ENCODE measurements around the gene CCDC122. TPM values are rescaled to one million over a fixed set of nuclear protein-coding genes. Genes with fewer than 3 reads are reported as not detected.

CCDC122 gene
- total and polyA plus RNA-seq, 2 of the 8 experiments (the other 6 are each of a cell fraction or from before 2014, with no cell fraction given): 2.9 to 5.8 TPM

- TF ChIP-seq CHD7 (IDR thresholded peaks at IDR 0.05; ENCODE audit: insufficient replicate concordance, low read length): no peak
- no peak for TF ChIP-seq MAFK (IDR thresholded peaks at IDR 0.05; ENCODE audit: low read depth, low read length)
- no peak for TF ChIP-seq RNF2 (IDR thresholded peaks at IDR 0.05; ENCODE audit: borderline replicate concordance, low read depth, low read length, missing control alignments, poor library complexity, severe bottlenecking)
- no peak for TF ChIP-seq SIRT6 (IDR thresholded peaks at IDR 0.05; ENCODE audit: low read length)
- no peak for TF ChIP-seq EZH2 (IDR thresholded peaks at IDR 0.05; ENCODE audit: low read depth, low read length, severe bottlenecking)
- TF ChIP-seq GABPA (IDR thresholded peaks at IDR 0.05; ENCODE audit: borderline replicate concordance, insufficient read depth, low read length): no peak
Observed at GRCh38 chr13:43805071-43805468, 74.5 kb downstream of the CCDC122 start (continued).
